GM21825 (cell line): Measurements from ENCODE around the gene MCF2L.

Source experiments
- ATAC-seq: cut with Tn5 transposase; IDR thresholded peaks from one replicate; pipeline ENCODE4 v1.9.1; 2021; ENCODE audit warnings: mild to moderate bottlenecking, moderate library complexity; ENCODE audit not compliant: unreplicated experiment

Gene MCF2L

GRCh38 chr13:112947796-112948195 lies 21.2 kb upstream of the MCF2L start:
- no peak for ATAC-seq

- ATAC-seq, result no peak
These were observed 17.2 kb upstream of the MCF2L start for GRCh38 chr13:112951674-112952371.

- no peak for ATAC-seq
These were observed 16.1 kb upstream of the MCF2L start for GRCh38 chr13:112952759-112953551.

GRCh38 chr13:112953591-112954487 lies 15.2 kb upstream of the MCF2L start:
- no peak for ATAC-seq

- ATAC-seq, result no peak
These were observed 14.3 kb upstream of the MCF2L start for GRCh38 chr13:112954488-112955270.

GRCh38 chr13:112955271-112955937 lies 13.6 kb upstream of the MCF2L start:
- no peak for ATAC-seq

GRCh38 chr13:112955956-112956355 lies 13.1 kb upstream of the MCF2L start:
- no peak for ATAC-seq

- no peak for ATAC-seq
These were observed 12.3 kb upstream of the MCF2L start for GRCh38 chr13:112956571-112957294.

- ATAC-seq, result no peak
These were observed 11.7 kb upstream of the MCF2L start for GRCh38 chr13:112957295-112957677.

GRCh38 chr13:112958127-112958989 lies 10.7 kb upstream of the MCF2L start:
- no peak for ATAC-seq

- ATAC-seq, result no peak
These were observed 9.8 kb upstream of the MCF2L start for GRCh38 chr13:112959206-112959605.

- no peak for ATAC-seq
These were observed 9.1 kb upstream of the MCF2L start for GRCh38 chr13:112959701-112960542.

- ATAC-seq, result no peak
These were observed 8.3 kb upstream of the MCF2L start for GRCh38 chr13:112960706-112961105.

GRCh38 chr13:112961457-112962369 lies 7.3 kb upstream of the MCF2L start:
- ATAC-seq, result no peak

- ATAC-seq, result no peak
These were observed 6.6 kb upstream of the MCF2L start for GRCh38 chr13:112962396-112962795.

- no peak for ATAC-seq
These were observed 5.9 kb upstream of the MCF2L start for GRCh38 chr13:112962911-112963625.
